Measurements from ENCODE around the gene ITGA1.

The ITGA1 gene

GRCh38 chr5:52771343-52772039 lies 16.2 kb upstream of the ITGA1 start:
- DNase-seq (ENCODE audit: low read depth in 3 of 3) = peak in 1 of 3 donors; percentile 21

- no peak for DNase-seq (ENCODE audit: low read depth in 3 of 3)
Measured at GRCh38 chr5:52772668-52773067, 15.0 kb upstream of the ITGA1 start.

- DNase-seq (ENCODE audit: low read depth in 3 of 3) = no peak
Measured at GRCh38 chr5:52773342-52773741, 14.4 kb upstream of the ITGA1 start.

GRCh38 chr5:52774005-52774410 lies 13.7 kb upstream of the ITGA1 start:
- no peak for DNase-seq (ENCODE audit: low read depth in 3 of 3)

GRCh38 chr5:52776116-52776515 lies 11.6 kb upstream of the ITGA1 start:
- no peak for DNase-seq (ENCODE audit: low read depth in 3 of 3)

GRCh38 chr5:52777186-52777585 lies 10.5 kb upstream of the ITGA1 start:
- DNase-seq (ENCODE audit: low read depth in 3 of 3) = no peak

- DNase-seq (ENCODE audit: low read depth in 3 of 3) = no peak
Measured at GRCh38 chr5:52778781-52779180, 8.9 kb upstream of the ITGA1 start.

GRCh38 chr5:52779213-52779612 lies 8.5 kb upstream of the ITGA1 start:
- DNase-seq (ENCODE audit: low read depth in 3 of 3) = no peak

GRCh38 chr5:52783226-52783959 lies 4.3 kb upstream of the ITGA1 start:
- no peak for DNase-seq (ENCODE audit: low read depth in 3 of 3)

GRCh38 chr5:52784737-52785136 lies 3.0 kb upstream of the ITGA1 start:
- no peak for DNase-seq (ENCODE audit: low read depth in 3 of 3)

- no peak for DNase-seq (ENCODE audit: low read depth in 3 of 3)
Measured at GRCh38 chr5:52786391-52786790, 1.3 kb upstream of the ITGA1 start.

- no peak for DNase-seq (ENCODE audit: low read depth in 3 of 3)
Measured at GRCh38 chr5:52786949-52787599, 642 bp upstream of the ITGA1 start.

- DNase-seq (ENCODE audit: low read depth in 3 of 3) = no peak
Measured at GRCh38 chr5:52788505-52788821, 747 bp downstream of the ITGA1 start.

- no peak for DNase-seq (ENCODE audit: low read depth in 3 of 3)
Measured at GRCh38 chr5:52789378-52789777, 1.7 kb downstream of the ITGA1 start.

GRCh38 chr5:52789851-52790250 lies 2.1 kb downstream of the ITGA1 start:
- no peak for DNase-seq (ENCODE audit: low read depth in 3 of 3)

- no peak for DNase-seq (ENCODE audit: low read depth in 3 of 3)
Measured at GRCh38 chr5:52791366-52791765, 3.6 kb downstream of the ITGA1 start.

GRCh38 chr5:52794519-52794918 lies 6.8 kb downstream of the ITGA1 start:
- no peak for DNase-seq (ENCODE audit: low read depth in 3 of 3)

GRCh38 chr5:52796031-52796430 lies 8.3 kb downstream of the ITGA1 start:
- no peak for DNase-seq (ENCODE audit: low read depth in 3 of 3)

- DNase-seq (ENCODE audit: low read depth in 3 of 3) = no peak
Measured at GRCh38 chr5:52796516-52797103, 8.9 kb downstream of the ITGA1 start.

GRCh38 chr5:52798938-52799337 lies 11.2 kb downstream of the ITGA1 start:
- DNase-seq (ENCODE audit: low read depth in 3 of 3) = no peak

- peak in 1 of 3 donors; percentile 15 for DNase-seq (ENCODE audit: low read depth in 3 of 3)
Measured at GRCh38 chr5:52799358-52799982, 11.8 kb downstream of the ITGA1 start.

- peak; percentile 88 to 93 (median 91) for DNase-seq (ENCODE audit: low read depth in 3 of 3)
Measured at GRCh38 chr5:52799983-52800393, 12.3 kb downstream of the ITGA1 start.

All from stimulated activated CD4-positive, alpha-beta T cell treated with anti-CD3 and anti-CD28 coated beads, TNF-alpha, amount 100 ng/mL, for 48 hours (primary cell).